ENCODE data around the gene MICOS13.

The MICOS13 gene

GRCh38 chr19:5686647-5687359 lies 6.5 kb upstream of the MICOS13 start:
- DNase-seq: peak; percentile 95

GRCh38 chr19:5686326-5686646 lies 6.0 kb upstream of the MICOS13 start:
- no peak for DNase-seq

DNA sequence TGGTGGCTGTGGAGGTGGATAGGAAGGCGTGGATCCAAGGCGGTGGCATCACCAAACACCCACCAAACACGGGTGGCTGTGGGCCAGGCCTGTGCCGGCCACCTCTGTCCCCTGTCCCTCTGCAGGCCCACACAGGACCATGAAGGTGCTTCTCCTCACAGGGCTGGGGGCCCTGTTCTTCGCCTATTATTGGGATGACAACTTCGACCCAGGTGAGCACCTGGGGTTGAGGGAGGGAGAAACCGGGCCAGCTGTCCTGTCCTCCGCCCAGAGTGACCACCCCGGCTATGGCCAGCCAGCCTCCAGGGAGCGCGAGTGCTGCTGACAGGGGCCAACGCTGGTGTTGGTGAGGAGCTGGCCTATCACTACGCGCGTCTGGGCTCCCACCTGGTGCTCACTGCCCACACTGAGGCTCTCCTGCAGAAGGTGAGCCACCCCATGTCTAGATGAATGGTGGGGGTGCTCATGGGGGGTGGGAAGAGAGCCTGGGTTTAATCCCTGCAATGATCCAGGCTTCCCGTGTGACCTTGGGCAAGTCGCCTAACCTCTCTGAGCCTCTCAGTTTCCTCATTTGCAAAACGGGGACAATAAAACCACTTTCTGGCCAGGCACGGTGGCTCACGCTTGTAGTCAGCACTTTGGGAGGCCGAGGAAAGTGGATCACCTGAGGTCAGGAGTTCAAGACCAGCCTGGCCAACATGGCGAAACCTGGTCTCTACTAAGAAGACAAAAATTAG lies 4.5 kb upstream of the MICOS13 start:
- no peak for DNase-seq

- no peak for DNase-seq
These were observed 3.0 kb upstream of the MICOS13 start for GRCh38 chr19:5683177-5683886.

GRCh38 chr19:5682107-5682482 lies 1.8 kb upstream of the MICOS13 start:
- DNase-seq: no peak

- no peak for DNase-seq
These were observed 1.2 kb upstream of the MICOS13 start for GRCh38 chr19:5681391-5682106.

GRCh38 chr19:5680084-5680436 lies 256 bp downstream of the MICOS13 start:
- DNase-seq: no peak

DNA sequence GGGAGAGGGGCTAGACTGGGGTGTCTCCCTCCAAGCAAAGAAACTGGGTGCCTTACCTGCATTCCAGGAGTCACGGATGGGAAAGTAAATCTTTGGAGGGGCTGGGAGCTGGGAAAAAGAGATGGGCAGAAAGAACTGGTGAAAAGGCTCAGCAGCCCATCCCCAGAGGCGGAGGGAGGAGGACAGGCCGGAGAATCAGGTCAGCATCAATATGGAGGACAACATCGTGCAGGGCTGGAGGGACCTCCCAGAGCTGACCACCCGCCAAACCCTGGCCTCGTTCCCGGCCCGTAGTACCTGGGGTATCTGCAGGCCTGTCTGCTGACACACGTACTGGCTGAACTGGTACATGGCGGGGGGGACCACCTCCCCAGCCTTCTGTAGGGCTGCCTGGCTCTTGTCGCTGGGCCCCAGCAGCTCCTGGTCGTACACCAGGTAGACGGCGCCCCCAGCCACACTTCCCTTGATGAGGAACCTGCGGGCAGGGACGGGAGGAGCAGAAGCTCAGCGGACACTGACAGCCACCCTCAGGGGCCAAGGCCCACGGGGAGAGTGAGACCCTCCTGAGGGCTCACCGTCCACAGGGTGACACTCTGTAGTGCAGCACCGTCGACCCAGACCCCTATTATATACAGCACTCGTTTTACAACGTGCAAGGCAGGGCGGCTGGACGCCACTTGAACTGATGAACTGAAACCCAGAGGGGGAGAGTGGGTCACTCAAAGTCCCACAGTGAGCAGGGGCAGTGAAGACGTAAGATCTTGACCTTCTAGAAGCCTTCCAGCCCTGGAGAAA lies 830 bp downstream of the MICOS13 start:
- DNase-seq: no peak

GRCh38 chr19:5678071-5678718 lies 2.1 kb downstream of the MICOS13 start:
- no peak for DNase-seq

DNA sequence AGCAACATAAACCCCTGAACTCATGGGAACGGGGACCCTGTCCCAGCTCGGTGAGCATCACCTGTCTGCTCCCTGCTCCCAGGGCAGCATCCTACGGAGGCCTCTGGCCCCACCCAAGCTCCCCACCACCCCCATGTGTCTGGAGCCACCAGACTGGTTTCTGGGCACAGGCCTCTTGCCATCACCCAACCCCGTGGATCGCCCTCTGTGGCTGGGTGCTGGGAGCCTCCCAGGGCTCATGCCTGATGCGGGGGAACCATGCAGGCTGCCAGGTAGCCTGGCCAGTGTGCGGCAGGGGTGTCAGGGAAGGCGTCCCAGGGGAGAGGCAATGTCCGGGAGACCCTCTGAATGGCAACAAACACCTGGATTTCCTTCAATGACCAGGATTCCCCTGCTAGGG lies 2.7 kb downstream of the MICOS13 start:
- no peak for DNase-seq

DNA sequence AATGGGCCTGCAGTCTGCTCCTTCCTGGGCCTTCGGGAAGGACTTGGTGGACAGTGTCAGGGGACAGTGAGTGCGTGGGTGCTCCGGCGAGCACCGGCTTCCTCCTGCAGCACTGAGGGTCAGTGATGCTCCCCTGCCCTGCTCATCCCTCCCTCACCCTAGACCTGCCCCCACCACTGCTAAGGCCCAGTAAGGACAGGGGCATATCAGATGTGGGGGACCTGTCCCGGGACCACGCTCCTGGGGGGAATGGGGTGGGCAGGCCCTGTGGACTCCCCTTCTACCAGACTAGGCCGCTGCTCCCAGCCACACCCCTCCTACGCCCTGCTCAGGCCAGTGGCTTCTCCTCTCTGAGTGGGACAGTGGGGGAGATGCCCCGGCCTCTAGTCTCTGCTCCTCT lies 3.2 kb downstream of the MICOS13 start:
- DNase-seq: no peak

DNA sequence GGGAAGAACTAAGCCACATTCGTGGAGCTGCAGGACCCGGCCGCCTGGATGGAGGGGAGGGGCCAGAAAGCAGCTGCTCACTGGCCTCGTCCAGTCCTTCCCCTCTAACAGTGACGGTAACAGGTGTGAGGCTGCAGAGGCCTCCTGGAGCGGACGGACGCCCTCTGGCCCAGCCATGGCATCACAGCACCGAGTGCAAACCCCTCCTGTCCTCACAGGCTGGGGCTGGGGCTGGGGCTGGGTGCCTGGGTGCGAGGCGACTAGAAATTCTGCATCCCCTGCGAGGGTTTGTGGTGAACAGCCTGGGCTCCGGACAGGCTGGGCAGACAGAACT lies 3.6 kb downstream of the MICOS13 start:
- DNase-seq: no peak

DNA sequence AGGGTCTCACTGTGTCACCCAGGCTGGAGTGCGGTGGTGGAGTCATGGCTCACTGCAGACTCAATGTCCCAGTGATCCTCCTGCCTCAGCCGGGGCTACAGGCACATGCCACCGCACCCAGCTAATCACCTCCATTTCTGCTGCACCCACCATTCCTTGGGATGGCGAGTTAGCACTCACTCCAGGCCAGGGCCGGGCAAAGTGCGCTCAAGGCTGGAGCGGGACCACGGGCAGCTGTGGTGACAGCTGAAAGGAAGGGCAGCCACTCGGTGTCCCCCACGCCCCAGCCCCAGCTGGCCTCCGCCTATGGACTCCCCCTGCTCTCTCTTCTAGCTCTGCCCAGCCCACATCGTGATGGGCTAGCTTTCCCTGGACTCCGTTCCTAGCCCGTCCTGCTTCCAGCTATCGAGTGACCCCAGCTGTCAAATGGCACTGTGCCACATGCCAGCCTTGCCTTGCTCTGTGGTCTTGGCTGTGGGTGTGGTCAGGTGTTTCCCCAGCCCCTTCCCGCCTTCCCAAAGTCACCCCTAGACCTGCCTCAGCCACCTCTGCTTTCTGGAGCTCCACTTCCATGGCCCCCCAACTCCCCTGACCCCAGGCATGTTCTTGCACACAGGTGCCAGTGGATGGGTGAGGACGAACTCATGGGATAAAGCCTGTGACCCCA lies 4.1 kb downstream of the MICOS13 start:
- no peak for DNase-seq

DNA sequence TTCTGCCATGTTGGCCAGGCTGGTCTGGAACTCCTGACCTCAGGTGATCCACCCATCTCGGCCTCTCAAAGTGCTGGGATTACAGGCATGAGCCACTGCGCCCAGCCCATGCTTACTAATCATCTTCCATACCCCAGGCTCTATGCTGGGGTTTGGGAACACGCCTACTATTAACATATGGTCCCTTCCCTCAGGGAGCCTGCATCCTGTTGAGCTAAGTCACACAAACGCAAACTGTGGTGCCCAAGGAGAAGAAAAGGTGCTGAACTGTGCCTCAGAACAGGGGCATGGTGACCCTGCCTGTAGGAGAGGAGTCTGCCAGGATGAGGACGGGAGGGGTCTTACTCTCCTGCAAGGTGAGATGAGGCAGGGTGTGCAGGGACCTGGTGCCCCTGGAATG lies 5.6 kb downstream of the MICOS13 start:
- DNase-seq: no peak

DNA sequence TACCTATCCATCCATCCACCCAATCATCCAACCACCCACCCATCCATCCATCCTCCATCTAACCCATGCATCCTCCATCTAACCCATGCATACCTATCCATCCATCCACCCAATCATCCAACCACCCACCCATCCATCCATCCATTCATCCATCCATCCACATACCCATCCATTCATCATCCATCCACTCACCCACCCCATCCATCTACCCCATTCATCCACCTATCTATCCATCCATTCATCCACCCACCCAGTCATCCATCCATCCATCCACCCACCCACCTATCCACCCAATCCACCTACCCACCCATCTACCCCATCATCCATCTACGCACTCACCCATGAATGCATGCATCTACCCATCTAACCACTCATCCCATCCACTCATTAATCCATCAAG lies 6.6 kb downstream of the MICOS13 start:
- no peak for DNase-seq

- DNase-seq: no peak
These were observed 7.4 kb downstream of the MICOS13 start for GRCh38 chr19:5672708-5673459.

GRCh38 chr19:5671600-5671999 lies 8.7 kb downstream of the MICOS13 start:
- no peak for DNase-seq

GRCh38 chr19:5669212-5669611 lies 11.1 kb downstream of the MICOS13 start:
- no peak for DNase-seq

DNA sequence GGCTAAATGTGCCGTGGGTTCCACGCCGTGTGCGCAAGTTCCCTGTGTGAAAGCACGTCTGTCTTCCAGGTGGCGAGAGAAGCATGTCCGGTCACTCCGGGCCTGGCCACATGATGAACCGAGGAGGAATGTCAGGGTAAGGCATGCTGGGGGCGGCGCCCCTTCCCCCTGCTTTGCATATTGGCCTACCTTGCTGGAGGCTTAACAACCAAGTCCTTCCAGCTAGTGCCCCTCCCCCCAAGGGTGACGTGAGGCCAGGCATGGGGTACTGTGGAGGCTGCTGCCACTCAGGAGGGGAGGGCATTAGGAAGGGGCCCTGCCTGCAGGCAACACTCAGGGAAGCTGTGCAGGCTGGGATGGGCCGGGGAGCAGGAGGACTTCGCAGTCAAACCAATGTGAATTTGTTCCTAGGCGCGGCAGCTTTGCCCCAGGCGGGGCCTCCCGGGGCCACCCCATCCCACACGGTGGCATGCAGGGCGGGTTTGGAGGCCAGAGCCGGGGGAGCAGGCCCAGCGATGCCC lies 12.5 kb downstream of the MICOS13 start:
- no peak for DNase-seq

DNA sequence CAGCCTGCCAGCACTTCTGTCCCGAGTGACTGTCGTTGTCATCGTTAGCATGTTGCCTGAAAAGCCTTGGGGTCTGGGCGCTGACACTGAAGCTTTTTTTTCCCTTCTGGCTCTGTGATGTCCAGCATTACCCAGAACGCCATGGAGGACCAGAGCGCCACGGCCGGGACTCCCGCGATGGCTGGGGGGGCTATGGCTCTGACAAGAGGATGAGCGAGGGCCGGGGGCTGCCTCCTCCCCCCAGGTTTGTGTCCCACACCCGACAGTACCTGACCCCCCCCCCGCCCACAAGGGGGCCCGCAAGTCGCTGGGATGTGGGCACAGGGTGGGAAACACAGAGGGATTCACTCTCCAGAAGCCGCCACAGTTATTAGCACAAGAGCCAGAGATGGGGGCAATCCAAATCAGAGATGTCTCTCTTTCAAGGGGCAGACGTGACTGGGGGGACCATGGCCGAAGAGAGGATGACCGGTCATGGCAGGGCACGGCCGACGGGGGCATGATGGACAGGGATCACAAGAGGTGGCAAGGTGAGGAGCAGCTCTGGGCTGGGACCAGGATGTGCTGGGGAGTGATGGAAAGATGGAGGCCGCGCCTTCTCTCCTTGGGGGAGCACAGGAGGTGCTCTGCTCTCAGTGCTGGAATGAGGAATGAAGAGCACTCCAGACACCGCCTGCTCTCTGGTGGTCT lies 13.2 kb downstream of the MICOS13 start:
- DNase-seq: no peak

All from stimulated activated naive CD4-positive, alpha-beta T cell treated with Interleukin-2 at 50 U/mL for 16 hours (primary cell).